Adrenal gland (tissue), 12 donors: ENCODE data around the gene PCNX2. TPM values are rescaled to one million over a fixed set of nuclear protein-coding genes. Genes with fewer than 3 reads are reported as not detected.

Source experiments
- DNase-seq, 7 donors: peaks; one replicate each; pipeline ENCODE4 v3.0.0-alpha.2; 2019 to 2020
- H3K27ac ChIP-seq, 5 donors: fragments of 200-600 bp; sonication (generic) in 4 of 5; 1 replicate in 3 of 5; 2 replicates in 2 of 5; pipeline versions ENCODE4 v1.5.1 to v1.8.0; 2016 to 2020; ENCODE audit warnings: mild to moderate bottlenecking in 1 of 5
- H3K27me3 ChIP-seq: fragments of 200-600 bp; 2 replicates; pipeline ENCODE4 v1.8.0; 2021
- H3K36me3 ChIP-seq, 2 donors: fragments of 200-600 bp; replicated peaks in 1 of 2; 1 replicate in 1 of 2; 2 replicates in 1 of 2; pipeline versions ENCODE4 v1.5.1 to v1.8.0; 2018 to 2022
- H3K4me1 ChIP-seq, 2 donors: fragments of 200-600 bp; replicated peaks in 1 of 2; 1 replicate in 1 of 2; 2 replicates in 1 of 2; pipeline versions ENCODE4 v1.5.1 to v1.8.0; 2018 to 2021
- H3K4me3 ChIP-seq, 4 donors: fragments of 200-600 bp; sonication (generic) in 3 of 4; one replicate each; pipeline ENCODE4 v1.5.1; 2016 to 2018
- H3K9me3 ChIP-seq, 3 donors: fragments of 200-600 bp; sonication (generic) in 1 of 3; replicated peaks in 1 of 3; 1 replicate in 2 of 3; 2 replicates in 1 of 3; pipeline versions ENCODE4 v1.5.1 to v1.8.0; 2016 to 2021
- CTCF ChIP-seq, 6 experiments: fragments of 450-650 bp in 4 of 6; fragments of 200-600 bp in 2 of 6; sonication (generic) in 1 of 6; IDR thresholded peaks; 1 replicate in 5 of 6; 2 replicates in 1 of 6; pipeline versions ENCODE4 v1.5.1 to v1.8.0; 2016 to 2021; ENCODE audit warnings: antibody characterized with exemption in 6 of 6, mild to moderate bottlenecking in 2 of 6, moderate library complexity in 1 of 6
- POLR2A ChIP-seq, 2 donors: fragments of 450-650 bp; IDR thresholded peaks; one replicate each; pipeline ENCODE4 v1.6.1; 2017; ENCODE audit warnings: antibody characterized with exemption in 2 of 2, mild to moderate bottlenecking in 2 of 2, moderate library complexity in 1 of 2
- WGBS, 4 donors: extraction: QIAGEN DNeasy Blood & Tissue Kit in 2 of 4; methylation state at CpG; one replicate each; pipeline versions ENCODE4 v1.1.5 to v1.1.7; 2013 to 2017; 5-methylcytosine and 5-hydroxymethylcytosine counted together
- intact Hi-C, 2 donors: fragments of 100-400 bp; cut with DNase I; formaldehyde crosslinking; loops; one replicate each; pipeline versions ENCODE4 v1.14.1 to v1.15.0; 2022 to 2023
- polyA plus RNA-seq, 3 donors: library from polyadenylated mRNA; stranded (reverse); fragments of 200-250 nt in 2 of 3; fragments of 350-450 nt in 1 of 3; fragmentation: Illumina TruSeq in 1 of 3; extraction: RNeasy Lipid Tissue Mini Kit (QIAGEN cat#74804) in 1 of 3; gene quantifications; one replicate each; pipeline ENCODE4 v1.2.3, GENCODE V29; 2013 to 2014
- total RNA-seq, 9 donors: library from RNA; depleted of rRNA in 4 of 9; stranded (reverse); fragments of >200 nt in 4 of 9; fragments of 120-200 nt in 1 of 9; fragmentation: NEBNext Ultra II Directional in 1 of 9; extraction: Animal tissue kit (Norgen Biotek cat#: 25700) in 1 of 9; gene quantifications; one replicate each; pipeline versions ENCODE4 v1.1.0 to v1.2.4, GENCODE V29; 2013 to 2023
- donor health status: healthy with polysubstance abuse.
- donor health status: Bipolar disorder and iron deficiency.
- donor health status: DM: yes; HTN: yes; CAD: no.
- donor health status: DM: no; HTN: no; CAD: no.
- donor health status: DM: no; HTN: no; CAD: no.
- donor health status: DM: yes; HTN: yes; CAD: no.

The PCNX2 gene
- total and polyA plus RNA-seq, 12 donors: 2.2 to 14.5 (median 5.5) TPM

- Histone ChIP-seq H3K9me3 (no peaks in the 10 kb centered on the region), H3K4me3 (no peak overlapping the region), H3K36me3 (no peaks in the 10 kb centered on the region), H3K27me3 (no peaks in the 10 kb centered on the region), H3K4me1 (peaks cover 10 to 12% of the 10 kb centered on the region in 2 donors), H3K27ac (no peak overlapping the region)
- 93 to 98% (median 96%) methylated on average over 4 to 6 of the region's 6 CpGs for WGBS, 4 donors
- DNase-seq: no peak
- TF ChIP-seq CTCF (IDR thresholded peaks at IDR 0.05): no peak
- TF ChIP-seq POLR2A (IDR thresholded peaks at IDR 0.05): no peak
- intact Hi-C loops: no loop called here
Measured at GRCh38 chr1:232979558-232979957, 316.0 kb downstream of the PCNX2 start.

- no peak for TF ChIP-seq CTCF (IDR thresholded peaks at IDR 0.05)
- TF ChIP-seq POLR2A (IDR thresholded peaks at IDR 0.05): no peak
- 70 to 83% (median 71%) methylated on average over 4 of the region's 4 CpGs for WGBS, 4 donors
- H3K4me1 ChIP-seq: peaks cover 12 to 13% of the 10 kb centered on the region in 2 donors
- H3K27ac ChIP-seq: no peak overlapping the region
- H3K27me3 ChIP-seq: no peaks in the 10 kb centered on the region
- H3K9me3 ChIP-seq: peaks cover 0 to 5% (median 0%) of the 10 kb centered on the region in 3 donors
- intact Hi-C loops: no loop called here
- H3K4me3 ChIP-seq: no peak overlapping the region
- DNase-seq: no peak
- H3K36me3 ChIP-seq: no peaks in the 10 kb centered on the region
Measured at GRCh38 chr1:232978815-232979214, 316.7 kb downstream of the PCNX2 start.

- WGBS, 4 donors: 69 to 76% (median 71%) methylated on average over 8 of the region's 8 CpGs
- TF ChIP-seq CTCF (IDR thresholded peaks at IDR 0.05): no peak
- DNase-seq: no peak
- Histone ChIP-seq H3K4me3 (no peak overlapping the region), H3K9me3 (peaks cover 0 to 10% (median 0%) of the 10 kb centered on the region in 3 donors), H3K27me3 (no peaks in the 10 kb centered on the region), H3K4me1 (peaks cover 12 to 13% of the 10 kb centered on the region in 2 donors), H3K27ac (no peak overlapping the region), H3K36me3 (no peaks in the 10 kb centered on the region)
- intact Hi-C loops: no loop called here
Measured at GRCh38 chr1:232978091-232978634, 317.4 kb downstream of the PCNX2 start.

- Histone ChIP-seq H3K9me3 (peaks cover 0 to 10% (median 0%) of the 10 kb centered on the region in 3 donors), H3K4me1 (peaks cover 12 to 13% of the 10 kb centered on the region in 2 donors), H3K4me3 (no peak overlapping the region), H3K27ac (peak overlapping the region in 4 of 5 donors; percentile 42 to 57 (median 49)), H3K36me3 (peaks cover 0 to 12% of the 10 kb centered on the region in 2 donors), H3K27me3 (no peaks in the 10 kb centered on the region)
- intact Hi-C loops: no loop called here
- WGBS, 4 donors: 42 to 53% (median 50%) methylated on average over 3 of the region's 3 CpGs
- DNase-seq: peak; percentile 47 to 88 (median 78)
- no peak for TF ChIP-seq CTCF (IDR thresholded peaks at IDR 0.05)
- peak in 1 of 2 donors; percentile 49 for TF ChIP-seq POLR2A (IDR thresholded peaks at IDR 0.05)
Measured at GRCh38 chr1:232974971-232975370, 320.6 kb downstream of the PCNX2 start.
